Measurements from ENCODE around the gene RHBDL3.
A peak's percentile ranks its signal among the peaks of the same experiment; 100 is the strongest.

- TF ChIP-seq CTCF (IDR thresholded peaks at IDR 0.05) (no peak), STAT6 (CRISPR knock-in tag; conservative IDR thresholded peaks at IDR 0.05; ENCODE audit: low read depth) (no peak), TEAD4 (CRISPR knock-in tag; IDR thresholded peaks at IDR 0.05) (no peak), USF2 (CRISPR knock-in tag; IDR thresholded peaks at IDR 0.05) (no peak), FOXJ3 (CRISPR knock-in tag; IDR thresholded peaks at IDR 0.05; ENCODE audit: borderline replicate concordance) (no peak), MAX (CRISPR knock-in tag; IDR thresholded peaks at IDR 0.05) (no peak), SP1 (CRISPR knock-in tag; conservative IDR thresholded peaks at IDR 0.05) (peak; percentile 47; the same call in 1 of the 2 replicates), E2F1 (CRISPR knock-in tag; IDR thresholded peaks at IDR 0.05) (no peak), E2F4 (CRISPR knock-in tag; IDR thresholded peaks at IDR 0.05; ENCODE audit: borderline replicate concordance, low read depth) (no peak)
Measured at GRCh38 chr17:32289471-32290070, 23.9 kb downstream of the RHBDL3 start.
